Testis (tissue), 2 donors: ENCODE data around the gene TMEM209.

Experiments
- CTCF ChIP-seq, 3 experiments: fragments of 450-650 bp in 2 of 3; fragments of 200-600 bp in 1 of 3; sonication (generic) in 1 of 3; IDR thresholded peaks; one replicate each; pipeline ENCODE4 v1.5.1; 2016 to 2019; ENCODE audit warnings: antibody characterized with exemption in 3 of 3, mild to moderate bottlenecking in 2 of 3, moderate library complexity in 1 of 3
- POLR2A ChIP-seq: fragments of 450-650 bp; IDR thresholded peaks from one replicate; pipeline ENCODE4 v1.6.1; 2017; ENCODE audit warnings: antibody characterized with exemption, mild to moderate bottlenecking, moderate library complexity

- TF ChIP-seq CTCF (IDR thresholded peaks at IDR 0.05) (no peak), POLR2A (no peak)
Measured at GRCh38 chr7:130149281-130150139, 55.7 kb downstream of the TMEM209 start.
